HEK293 (cell line): Measurements from ENCODE around the gene KSR1.

Experiments
- CTCF ChIA-PET: fragments of 350-600 bp; formaldehyde crosslinking; extraction: SDS; loops from one replicate; lab custom pipeline; 2021; ENCODE audit warnings: antibody characterized with exemption; lab: Yijun Ruan, JAX
- POLR2A ChIA-PET: fragments of 300-600 bp; formaldehyde crosslinking; extraction: SDS; loops from one replicate; lab custom pipeline; 2020; ENCODE audit warnings: antibody characterized with exemption, inconsistent platforms; lab: Yijun Ruan, JAX
- H3K27ac ChIP-seq: fragments of 200-500 bp; sonication (Bioruptor generic); 2 replicates; pipeline ENCODE4 v1.5.1; 2014; ENCODE audit warnings: low read depth, low read length, control low read depth, inconsistent platforms; ENCODE audit errors: extremely low read depth
- H3K36me3 ChIP-seq, 2 experiments: fragments of 200-500 bp in 1 of 2; sonication (Bioruptor generic) in 1 of 2; 1 replicate in 1 of 2; 2 replicates in 1 of 2; pipeline ENCODE4 v1.5.1; 2014 to 2017; ENCODE audit warnings: inconsistent platforms in 2 of 2, low read length in 2 of 2; ENCODE audit not compliant: control insufficient read depth in 2 of 2, insufficient read depth in 1 of 2
- H3K4me1 ChIP-seq: fragments of 200-500 bp; sonication (Bioruptor generic); 2 replicates; pipeline ENCODE4 v1.5.1; 2014; ENCODE audit warnings: mild to moderate bottlenecking, low read length, inconsistent platforms; ENCODE audit not compliant: control insufficient read depth, insufficient read depth
- H3K4me3 ChIP-seq: 2 replicates; pipeline ENCODE4 v1.5.1; 2011; ENCODE audit warnings: low read depth, mild to moderate bottlenecking, control low read depth, low read length, moderate library complexity
- H3K9me3 ChIP-seq: fragments of 200-500 bp; sonication (Bioruptor generic); 2 replicates; pipeline ENCODE4 v1.5.1; 2014; ENCODE audit warnings: low read depth, low read length, inconsistent platforms; ENCODE audit not compliant: control insufficient read depth, insufficient read depth
- GLI4 ChIP-seq: fragments of 450-650 bp; formaldehyde crosslinking; IDR thresholded peaks from 2 replicates; pipeline ENCODE4 v1.5.1; 2016; ENCODE audit warnings: missing biosample characterization, missing genetic modification characterization
- ZNF132 ChIP-seq: fragments of 450-650 bp; formaldehyde crosslinking; IDR thresholded peaks from 2 replicates; pipeline ENCODE4 v1.5.1; 2017; ENCODE audit warnings: missing biosample characterization, missing genetic modification characterization, borderline replicate concordance
- ZNF169 ChIP-seq: fragments of 450-650 bp; formaldehyde crosslinking; IDR thresholded peaks from 2 replicates; pipeline ENCODE4 v1.5.1; 2016; ENCODE audit warnings: missing biosample characterization, missing genetic modification characterization
- ZNF324 ChIP-seq: fragments of 450-650 bp; formaldehyde crosslinking; IDR thresholded peaks from 2 replicates; pipeline ENCODE4 v1.5.1; 2016; ENCODE audit warnings: missing biosample characterization, missing genetic modification characterization
- ZNF621 ChIP-seq: fragments of 450-650 bp; formaldehyde crosslinking; IDR thresholded peaks from 2 replicates; pipeline ENCODE4 v1.5.1; 2017; ENCODE audit warnings: missing biosample characterization, missing genetic modification characterization
- ZNF629 ChIP-seq: fragments of 450-650 bp; formaldehyde crosslinking; IDR thresholded peaks from 2 replicates; pipeline ENCODE4 v1.5.1; 2017; ENCODE audit warnings: missing biosample characterization, missing genetic modification characterization
- ZNF785 ChIP-seq: fragments of 450-650 bp; formaldehyde crosslinking; IDR thresholded peaks from 2 replicates; pipeline ENCODE4 v1.5.1; 2016; ENCODE audit warnings: missing biosample characterization, missing genetic modification characterization
- TF ChIP-seq, protein P1 (sequence below): fragments of 450-650 bp; formaldehyde crosslinking; IDR thresholded peaks from 2 replicates; pipeline ENCODE4 v1.5.1; 2016; ENCODE audit warnings: missing biosample characterization, missing genetic modification characterization, low read depth
- TF ChIP-seq, protein P2 (sequence below): fragments of 450-650 bp; formaldehyde crosslinking; IDR thresholded peaks from 2 replicates; pipeline ENCODE4 v1.5.1; 2016; ENCODE audit warnings: missing biosample characterization, missing genetic modification characterization
- TF ChIP-seq, protein P3 (sequence below): fragments of 450-650 bp; IDR thresholded peaks from 2 replicates; pipeline ENCODE4 v1.5.1; 2018; ENCODE audit warnings: missing biosample characterization, missing genetic modification characterization
- TF ChIP-seq, protein P4 (sequence below): fragments of 450-650 bp; formaldehyde crosslinking; IDR thresholded peaks from 2 replicates; pipeline ENCODE4 v1.5.1; 2016; ENCODE audit warnings: missing biosample characterization, missing genetic modification characterization
- TF ChIP-seq, protein P5 (sequence below): fragments of 450-650 bp; formaldehyde crosslinking; IDR thresholded peaks from 2 replicates; pipeline ENCODE4 v1.5.1; 2016; ENCODE audit warnings: missing biosample characterization, missing genetic modification characterization
- TF ChIP-seq, protein P6 (sequence below): fragments of 450-650 bp; formaldehyde crosslinking; IDR thresholded peaks from 2 replicates; pipeline ENCODE4 v1.5.1; 2016; ENCODE audit warnings: missing biosample characterization, missing genetic modification characterization
- TF ChIP-seq, protein P7 (sequence below): fragments of 450-650 bp; formaldehyde crosslinking; IDR thresholded peaks from 2 replicates; pipeline ENCODE4 v1.5.1; 2016; ENCODE audit warnings: missing biosample characterization, missing genetic modification characterization
- TF ChIP-seq, protein P8 (sequence below): fragments of 450-650 bp; formaldehyde crosslinking; IDR thresholded peaks from 2 replicates; pipeline ENCODE4 v1.5.1; 2017; ENCODE audit warnings: missing biosample characterization, missing genetic modification characterization

KSR1 gene

DNA sequence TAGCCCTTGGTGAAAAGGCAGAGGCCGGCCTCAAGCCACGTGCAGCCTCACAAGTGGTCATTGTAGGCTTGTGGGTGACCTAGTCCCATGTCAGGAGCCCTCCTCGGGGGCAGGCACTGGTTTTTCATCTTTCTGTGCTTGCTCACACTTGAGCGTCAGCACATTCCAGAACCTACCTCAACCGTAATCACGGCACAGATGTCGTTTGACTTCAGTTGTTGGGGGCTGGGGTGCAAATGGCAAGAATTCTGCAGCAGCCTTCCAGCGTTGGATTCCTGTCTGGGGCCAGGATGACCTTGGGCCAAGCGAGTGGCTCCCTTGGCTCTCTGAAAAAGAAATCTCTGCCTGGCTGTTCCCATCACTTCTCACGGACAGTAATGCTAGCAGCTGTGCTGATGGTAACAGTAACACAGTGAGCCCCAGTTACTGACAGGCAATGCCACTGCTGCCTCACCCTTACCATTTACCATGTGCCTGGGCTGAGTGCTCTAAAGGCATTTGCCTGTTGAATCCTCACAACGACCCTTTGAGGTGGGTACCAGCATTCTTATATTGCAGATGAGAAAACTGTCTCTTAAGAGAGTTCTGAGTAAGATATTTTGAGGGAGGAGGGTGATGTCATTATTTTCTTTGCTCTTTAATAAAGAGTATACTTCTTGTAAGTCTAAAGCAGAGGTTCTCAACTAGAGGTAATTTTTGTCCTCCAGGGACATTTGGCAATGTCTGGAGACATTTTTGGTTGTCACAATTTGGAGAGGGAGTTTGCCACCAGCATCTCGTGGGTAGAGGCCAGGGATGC is 46.5 kb downstream of the KSR1 start:
- no peak for TF ChIP-seq ZNF629 (tag by site-specific recombination)
- TF ChIP-seq, protein P1, sequence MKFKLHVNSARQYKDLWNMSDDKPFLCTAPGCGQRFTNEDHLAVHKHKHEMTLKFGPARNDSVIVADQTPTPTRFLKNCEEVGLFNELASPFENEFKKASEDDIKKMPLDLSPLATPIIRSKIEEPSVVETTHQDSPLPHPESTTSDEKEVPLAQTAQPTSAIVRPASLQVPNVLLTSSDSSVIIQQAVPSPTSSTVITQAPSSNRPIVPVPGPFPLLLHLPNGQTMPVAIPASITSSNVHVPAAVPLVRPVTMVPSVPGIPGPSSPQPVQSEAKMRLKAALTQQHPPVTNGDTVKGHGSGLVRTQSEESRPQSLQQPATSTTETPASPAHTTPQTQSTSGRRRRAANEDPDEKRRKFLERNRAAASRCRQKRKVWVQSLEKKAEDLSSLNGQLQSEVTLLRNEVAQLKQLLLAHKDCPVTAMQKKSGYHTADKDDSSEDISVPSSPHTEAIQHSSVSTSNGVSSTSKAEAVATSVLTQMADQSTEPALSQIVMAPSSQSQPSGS = peak; percentile 57; the same call in 1 of the 2 replicates
- Histone ChIP-seq H3K9me3 (no peaks in the 10 kb centered on the region), H3K36me3 (peaks cover 0 to 5% of the 10 kb centered on the region in 2 experiments; a peak in 1 of 3 replicates), H3K27ac (no peak overlapping the region), H3K4me3 (no peak overlapping the region), H3K4me1 (peaks cover 8% of the 10 kb centered on the region)
- ChIA-PET CTCF (no interaction called here), POLR2A (no interaction called here)

DNA sequence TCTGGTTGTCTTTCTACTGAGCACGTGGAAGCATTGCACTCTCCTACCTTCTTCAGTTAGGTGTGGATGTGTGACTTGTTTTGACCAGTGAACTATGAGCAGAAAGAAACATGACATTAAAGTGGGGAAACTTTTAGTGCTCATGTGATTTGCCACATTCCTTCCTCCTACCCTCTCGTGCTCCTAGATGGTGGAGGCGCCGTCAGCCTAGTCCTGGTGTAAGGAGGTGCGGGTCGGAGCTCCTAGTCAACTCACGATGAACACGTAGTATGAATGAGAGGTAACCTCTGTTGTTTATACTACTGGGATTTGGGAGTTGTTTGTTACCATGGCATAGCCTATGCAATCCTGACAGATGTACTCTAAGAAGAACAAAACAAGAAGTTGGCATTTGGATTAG is 47.4 kb downstream of the KSR1 start:
- TF ChIP-seq ZNF785 = no peak
- TF ChIP-seq, protein P2, sequence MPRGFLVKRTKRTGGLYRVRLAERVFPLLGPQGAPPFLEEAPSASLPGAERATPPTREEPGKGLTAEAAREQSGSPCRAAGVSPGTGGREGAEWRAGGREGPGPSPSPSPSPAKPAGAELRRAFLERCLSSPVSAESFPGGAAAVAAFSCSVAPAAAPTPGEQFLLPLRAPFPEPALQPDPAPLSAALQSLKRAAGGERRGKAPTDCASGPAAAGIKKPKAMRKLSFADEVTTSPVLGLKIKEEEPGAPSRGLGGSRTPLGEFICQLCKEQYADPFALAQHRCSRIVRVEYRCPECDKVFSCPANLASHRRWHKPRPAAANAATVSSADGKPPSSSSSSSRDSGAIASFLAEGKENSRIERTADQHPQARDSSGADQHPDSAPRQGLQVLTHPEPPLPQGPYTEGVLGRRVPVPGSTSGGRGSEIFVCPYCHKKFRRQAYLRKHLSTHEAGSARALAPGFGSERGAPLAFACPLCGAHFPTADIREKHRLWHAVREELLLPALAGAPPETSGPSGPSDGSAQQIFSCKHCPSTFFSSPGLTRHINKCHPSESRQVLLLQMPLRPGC (tag by site-specific recombination) = no peak
- no peak for TF ChIP-seq ZNF621 (tag by site-specific recombination)
- no peak for TF ChIP-seq GLI4 (tag by site-specific recombination)
- H3K4me1 ChIP-seq = peaks cover 8% of the 10 kb centered on the region
- H3K36me3 ChIP-seq = peaks cover 0 to 5% of the 10 kb centered on the region in 2 experiments; a peak in 1 of 3 replicates
- no peak overlapping the region for H3K27ac ChIP-seq
- no peak overlapping the region for H3K4me3 ChIP-seq
- no peaks in the 10 kb centered on the region for H3K9me3 ChIP-seq
- ChIA-PET CTCF (no interaction called here), POLR2A (no interaction called here)

DNA sequence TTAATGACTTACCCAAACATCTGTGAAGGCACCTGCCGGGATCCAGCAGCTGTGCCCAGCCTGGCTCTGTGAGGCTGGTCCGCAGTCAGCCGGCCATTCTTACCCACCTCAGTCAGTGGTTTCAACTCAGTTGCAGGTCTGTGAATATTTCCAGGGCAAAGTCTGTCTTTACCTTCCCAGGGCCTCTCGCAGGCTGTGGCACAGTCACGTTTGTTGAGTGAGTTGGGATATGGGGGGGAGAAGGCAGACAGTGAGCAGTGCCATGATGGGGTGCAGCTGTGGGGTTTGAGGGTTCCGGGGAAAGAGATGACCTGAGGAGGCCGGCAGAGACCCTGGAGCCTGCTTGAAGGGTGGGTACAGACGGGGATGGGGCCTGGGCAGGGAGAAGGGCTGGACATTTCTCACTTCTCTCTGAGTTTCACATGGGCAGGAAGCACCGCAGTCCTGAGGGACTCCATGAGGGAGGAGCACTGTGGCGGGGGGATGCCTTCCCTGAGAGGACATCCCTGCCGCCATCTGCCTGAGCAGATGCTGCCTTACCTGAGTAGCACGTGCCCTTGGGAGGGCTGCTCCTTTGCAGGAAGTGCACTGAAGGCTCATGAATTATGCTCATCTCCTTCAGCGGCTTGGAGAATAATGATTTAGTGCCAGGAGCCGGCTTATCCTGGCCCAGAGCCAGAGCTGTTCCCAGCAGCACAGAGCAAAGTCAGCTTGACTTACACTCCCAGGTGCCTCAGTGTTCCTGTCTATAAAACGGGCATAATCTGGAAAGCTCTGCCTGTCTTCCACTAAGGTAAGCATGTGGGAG is 48.1 kb downstream of the KSR1 start:
- peaks cover 8% of the 10 kb centered on the region for H3K4me1 ChIP-seq
- no peaks in the 10 kb centered on the region for H3K9me3 ChIP-seq
- CTCF ChIA-PET = no interaction called here
- H3K27ac ChIP-seq = no peak overlapping the region
- peaks cover 0 to 5% of the 10 kb centered on the region in 2 experiments; a peak in 1 of 3 replicates for H3K36me3 ChIP-seq
- POLR2A ChIA-PET = no interaction called here
- no peak overlapping the region for H3K4me3 ChIP-seq
- no peak for TF ChIP-seq ZNF324 (tag by site-specific recombination)
- no peak for TF ChIP-seq ZNF132
- TF ChIP-seq, protein P3, sequence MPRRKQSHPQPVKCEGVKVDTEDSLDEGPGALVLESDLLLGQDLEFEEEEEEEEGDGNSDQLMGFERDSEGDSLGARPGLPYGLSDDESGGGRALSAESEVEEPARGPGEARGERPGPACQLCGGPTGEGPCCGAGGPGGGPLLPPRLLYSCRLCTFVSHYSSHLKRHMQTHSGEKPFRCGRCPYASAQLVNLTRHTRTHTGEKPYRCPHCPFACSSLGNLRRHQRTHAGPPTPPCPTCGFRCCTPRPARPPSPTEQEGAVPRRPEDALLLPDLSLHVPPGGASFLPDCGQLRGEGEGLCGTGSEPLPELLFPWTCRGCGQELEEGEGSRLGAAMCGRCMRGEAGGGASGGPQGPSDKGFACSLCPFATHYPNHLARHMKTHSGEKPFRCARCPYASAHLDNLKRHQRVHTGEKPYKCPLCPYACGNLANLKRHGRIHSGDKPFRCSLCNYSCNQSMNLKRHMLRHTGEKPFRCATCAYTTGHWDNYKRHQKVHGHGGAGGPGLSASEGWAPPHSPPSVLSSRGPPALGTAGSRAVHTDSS = no peak
- TF ChIP-seq ZNF169 = no peak
- TF ChIP-seq, protein P4, sequence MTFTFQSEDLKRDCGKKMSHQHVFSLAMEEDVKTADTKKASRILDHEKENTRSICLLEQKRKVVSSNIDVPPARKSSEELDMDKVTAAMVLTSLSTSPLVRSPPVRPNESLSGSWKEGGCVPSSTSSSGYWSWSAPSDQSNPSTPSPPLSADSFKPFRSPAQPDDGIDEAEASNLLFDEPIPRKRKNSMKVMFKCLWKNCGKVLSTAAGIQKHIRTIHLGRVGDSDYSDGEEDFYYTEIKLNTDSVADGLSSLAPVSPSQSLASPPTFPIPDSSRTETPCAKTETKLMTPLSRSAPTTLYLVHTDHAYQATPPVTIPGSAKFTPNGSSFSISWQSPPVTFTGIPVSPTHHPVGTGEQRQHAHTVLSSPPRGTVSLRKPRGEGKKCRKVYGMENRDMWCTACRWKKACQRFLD = no peak
- TF ChIP-seq, protein P5, sequence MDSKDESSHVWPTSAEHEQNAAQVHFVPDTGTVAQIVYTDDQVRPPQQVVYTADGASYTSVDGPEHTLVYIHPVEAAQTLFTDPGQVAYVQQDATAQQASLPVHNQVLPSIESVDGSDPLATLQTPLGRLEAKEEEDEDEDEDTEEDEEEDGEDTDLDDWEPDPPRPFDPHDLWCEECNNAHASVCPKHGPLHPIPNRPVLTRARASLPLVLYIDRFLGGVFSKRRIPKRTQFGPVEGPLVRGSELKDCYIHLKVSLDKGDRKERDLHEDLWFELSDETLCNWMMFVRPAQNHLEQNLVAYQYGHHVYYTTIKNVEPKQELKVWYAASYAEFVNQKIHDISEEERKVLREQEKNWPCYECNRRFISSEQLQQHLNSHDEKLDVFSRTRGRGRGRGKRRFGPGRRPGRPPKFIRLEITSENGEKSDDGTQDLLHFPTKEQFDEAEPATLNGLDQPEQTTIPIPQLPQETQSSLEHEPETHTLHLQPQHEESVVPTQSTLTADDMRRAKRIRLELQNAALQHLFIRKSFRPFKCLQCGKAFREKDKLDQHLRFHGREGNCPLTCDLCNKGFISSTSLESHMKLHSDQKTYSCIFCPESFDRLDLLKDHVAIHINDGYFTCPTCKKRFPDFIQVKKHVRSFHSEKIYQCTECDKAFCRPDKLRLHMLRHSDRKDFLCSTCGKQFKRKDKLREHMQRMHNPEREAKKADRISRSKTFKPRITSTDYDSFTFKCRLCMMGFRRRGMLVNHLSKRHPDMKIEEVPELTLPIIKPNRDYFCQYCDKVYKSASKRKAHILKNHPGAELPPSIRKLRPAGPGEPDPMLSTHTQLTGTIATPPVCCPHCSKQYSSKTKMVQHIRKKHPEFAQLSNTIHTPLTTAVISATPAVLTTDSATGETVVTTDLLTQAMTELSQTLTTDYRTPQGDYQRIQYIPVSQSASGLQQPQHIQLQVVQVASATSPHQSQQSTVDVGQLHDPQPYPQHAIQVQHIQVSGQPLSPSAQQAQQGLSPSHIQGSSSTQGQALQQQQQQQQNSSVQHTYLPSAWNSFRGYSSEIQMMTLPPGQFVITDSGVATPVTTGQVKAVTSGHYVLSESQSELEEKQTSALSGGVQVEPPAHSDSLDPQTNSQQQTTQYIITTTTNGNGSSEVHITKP (tag by site-specific recombination) = no peak
- TF ChIP-seq, protein P6, sequence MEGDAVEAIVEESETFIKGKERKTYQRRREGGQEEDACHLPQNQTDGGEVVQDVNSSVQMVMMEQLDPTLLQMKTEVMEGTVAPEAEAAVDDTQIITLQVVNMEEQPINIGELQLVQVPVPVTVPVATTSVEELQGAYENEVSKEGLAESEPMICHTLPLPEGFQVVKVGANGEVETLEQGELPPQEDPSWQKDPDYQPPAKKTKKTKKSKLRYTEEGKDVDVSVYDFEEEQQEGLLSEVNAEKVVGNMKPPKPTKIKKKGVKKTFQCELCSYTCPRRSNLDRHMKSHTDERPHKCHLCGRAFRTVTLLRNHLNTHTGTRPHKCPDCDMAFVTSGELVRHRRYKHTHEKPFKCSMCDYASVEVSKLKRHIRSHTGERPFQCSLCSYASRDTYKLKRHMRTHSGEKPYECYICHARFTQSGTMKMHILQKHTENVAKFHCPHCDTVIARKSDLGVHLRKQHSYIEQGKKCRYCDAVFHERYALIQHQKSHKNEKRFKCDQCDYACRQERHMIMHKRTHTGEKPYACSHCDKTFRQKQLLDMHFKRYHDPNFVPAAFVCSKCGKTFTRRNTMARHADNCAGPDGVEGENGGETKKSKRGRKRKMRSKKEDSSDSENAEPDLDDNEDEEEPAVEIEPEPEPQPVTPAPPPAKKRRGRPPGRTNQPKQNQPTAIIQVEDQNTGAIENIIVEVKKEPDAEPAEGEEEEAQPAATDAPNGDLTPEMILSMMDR = no peak
- TF ChIP-seq, protein P7, sequence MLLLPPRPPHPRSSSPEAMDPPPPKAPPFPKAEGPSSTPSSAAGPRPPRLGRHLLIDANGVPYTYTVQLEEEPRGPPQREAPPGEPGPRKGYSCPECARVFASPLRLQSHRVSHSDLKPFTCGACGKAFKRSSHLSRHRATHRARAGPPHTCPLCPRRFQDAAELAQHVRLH = no peak
- TF ChIP-seq, protein P8, sequence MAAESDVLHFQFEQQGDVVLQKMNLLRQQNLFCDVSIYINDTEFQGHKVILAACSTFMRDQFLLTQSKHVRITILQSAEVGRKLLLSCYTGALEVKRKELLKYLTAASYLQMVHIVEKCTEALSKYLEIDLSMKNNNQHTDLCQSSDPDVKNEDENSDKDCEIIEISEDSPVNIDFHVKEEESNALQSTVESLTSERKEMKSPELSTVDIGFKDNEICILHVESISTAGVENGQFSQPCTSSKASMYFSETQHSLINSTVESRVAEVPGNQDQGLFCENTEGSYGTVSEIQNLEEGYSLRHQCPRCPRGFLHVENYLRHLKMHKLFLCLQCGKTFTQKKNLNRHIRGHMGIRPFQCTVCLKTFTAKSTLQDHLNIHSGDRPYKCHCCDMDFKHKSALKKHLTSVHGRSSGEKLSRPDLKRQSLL (tag by site-specific recombination) = no peak
